Cardiac muscle cell (in vitro differentiated cells and primary cell): ENCODE data around the gene VWA8. TPM values are rescaled to one million over a fixed set of nuclear protein-coding genes. Genes with fewer than 3 reads are reported as not detected.

ENCODE experiments used
- DNase-seq, 2 donors: peaks; one replicate each; pipeline versions ENCODE4 v3.0.0 to v3.0.0-alpha.2; 2010 to 2017; ENCODE audit warnings: low read depth in 1 of 2, low spot score in 1 of 2
- H3K27ac ChIP-seq: fragments of 200-600 bp; sonication (generic); 2 replicates; pipeline ENCODE4 v1.5.1; 2016
- H3K27me3 ChIP-seq: fragments of 200-600 bp; sonication (generic); 2 replicates; pipeline ENCODE4 v1.6.0; 2016; ENCODE audit warnings: control low read depth
- H3K36me3 ChIP-seq: fragments of 200-600 bp; sonication (generic); 2 replicates; pipeline ENCODE4 v1.5.1; 2016; ENCODE audit warnings: control low read depth
- H3K4me1 ChIP-seq: fragments of 200-600 bp; sonication (generic); 2 replicates; pipeline ENCODE4 v1.8.1; 2017; ENCODE audit warnings: low read depth, mild to moderate bottlenecking, mixed run types
- H3K4me3 ChIP-seq: fragments of 200-600 bp; sonication (generic); 2 replicates; pipeline ENCODE4 v1.5.1; 2016; ENCODE audit warnings: mild to moderate bottlenecking
- H3K9me3 ChIP-seq: fragments of 200-600 bp; sonication (generic); 2 replicates; pipeline ENCODE4 v1.5.1; 2017; ENCODE audit warnings: low read depth, mild to moderate bottlenecking, control low read depth
- CTCF ChIP-seq: IDR thresholded peaks from 2 replicates; pipeline ENCODE4 v1.5.1; 2012; ENCODE audit warnings: low read depth, mild to moderate bottlenecking, low read length
- polyA plus RNA-seq: library from polyadenylated mRNA; unstranded; fragments of >200 nt; fragmentation: Nextera tagmentation; extraction: Ambion mirVana; gene quantifications from 2 replicates; pipeline ENCODE4 v1.2.1, GENCODE V29; 2016
- total RNA-seq: library from RNA; depleted of rRNA; stranded (reverse); fragments of >200 nt; gene quantifications from 2 replicates; pipeline ENCODE4 v1.2.3, GENCODE V29; 2016

The VWA8 gene
- total and polyA plus RNA-seq, 2 experiments from 2014 or later: 9.4 to 22.9 TPM

GRCh38 chr13:42000846-42001245 is 39.9 kb upstream of the VWA8 start:
- no peak for TF ChIP-seq CTCF
- H3K4me1 ChIP-seq: peaks cover 5% of the 10 kb centered on the region
- H3K36me3 ChIP-seq: no peaks in the 10 kb centered on the region
- no peak overlapping the region for H3K4me3 ChIP-seq
- no peak overlapping the region for H3K27ac ChIP-seq
- no peaks in the 10 kb centered on the region for H3K9me3 ChIP-seq
- no peaks in the 10 kb centered on the region for H3K27me3 ChIP-seq
- no peak for DNase-seq

- no peak for DNase-seq
- Histone ChIP-seq H3K27ac (no peak overlapping the region), H3K9me3 (no peaks in the 10 kb centered on the region), H3K4me3 (no peak overlapping the region), H3K4me1 (peaks cover 8% of the 10 kb centered on the region), H3K27me3 (no peaks in the 10 kb centered on the region), H3K36me3 (no peaks in the 10 kb centered on the region)
- no peak for TF ChIP-seq CTCF
Measured at GRCh38 chr13:41997396-41997795, 36.5 kb upstream of the VWA8 start.

GRCh38 chr13:41995946-41996345 is 35.0 kb upstream of the VWA8 start:
- no peaks in the 10 kb centered on the region for H3K36me3 ChIP-seq
- H3K27me3 ChIP-seq: no peaks in the 10 kb centered on the region
- no peak for TF ChIP-seq CTCF
- peak in 1 of 2 donors; percentile 78 for DNase-seq
- H3K4me1 ChIP-seq: peaks cover 8% of the 10 kb centered on the region
- no peaks in the 10 kb centered on the region for H3K9me3 ChIP-seq
- H3K27ac ChIP-seq: no peak overlapping the region
- no peak overlapping the region for H3K4me3 ChIP-seq

- Histone ChIP-seq H3K36me3 (no peaks in the 10 kb centered on the region), H3K4me1 (peaks cover 8% of the 10 kb centered on the region), H3K27ac (no peak overlapping the region), H3K27me3 (no peaks in the 10 kb centered on the region), H3K9me3 (no peaks in the 10 kb centered on the region), H3K4me3 (no peak overlapping the region)
- no peak for DNase-seq
- no peak for TF ChIP-seq CTCF
Measured at GRCh38 chr13:41995336-41995735, 34.4 kb upstream of the VWA8 start.

GRCh38 chr13:41994696-41995095 is 33.8 kb upstream of the VWA8 start:
- H3K36me3 ChIP-seq: no peaks in the 10 kb centered on the region
- peaks cover 8% of the 10 kb centered on the region for H3K4me1 ChIP-seq
- no peaks in the 10 kb centered on the region for H3K27me3 ChIP-seq
- no peak for DNase-seq
- no peak overlapping the region for H3K27ac ChIP-seq
- H3K4me3 ChIP-seq: no peak overlapping the region
- TF ChIP-seq CTCF: no peak
- no peaks in the 10 kb centered on the region for H3K9me3 ChIP-seq

GRCh38 chr13:41991936-41992335 is 31.0 kb upstream of the VWA8 start:
- H3K4me3 ChIP-seq: no peak overlapping the region
- H3K4me1 ChIP-seq: peaks cover 8% of the 10 kb centered on the region
- no peak overlapping the region for H3K27ac ChIP-seq
- no peaks in the 10 kb centered on the region for H3K9me3 ChIP-seq
- TF ChIP-seq CTCF: no peak
- no peaks in the 10 kb centered on the region for H3K27me3 ChIP-seq
- no peak for DNase-seq
- no peaks in the 10 kb centered on the region for H3K36me3 ChIP-seq
